GM21381 (cell line): ENCODE measurements around the gene FAM193A.
"Not testable (repeated sequence)": the region's sequence is repeated elsewhere in the genome, so short reads cannot be mapped to it uniquely, and the experiment has no call there.

ENCODE experiments used
- ATAC-seq: cut with Tn5 transposase; IDR thresholded peaks from one replicate; pipeline ENCODE4 v1.9.1; 2021; ENCODE audit warnings: mild to moderate bottlenecking, moderate library complexity; ENCODE audit not compliant: unreplicated experiment

Gene FAM193A

DNA sequence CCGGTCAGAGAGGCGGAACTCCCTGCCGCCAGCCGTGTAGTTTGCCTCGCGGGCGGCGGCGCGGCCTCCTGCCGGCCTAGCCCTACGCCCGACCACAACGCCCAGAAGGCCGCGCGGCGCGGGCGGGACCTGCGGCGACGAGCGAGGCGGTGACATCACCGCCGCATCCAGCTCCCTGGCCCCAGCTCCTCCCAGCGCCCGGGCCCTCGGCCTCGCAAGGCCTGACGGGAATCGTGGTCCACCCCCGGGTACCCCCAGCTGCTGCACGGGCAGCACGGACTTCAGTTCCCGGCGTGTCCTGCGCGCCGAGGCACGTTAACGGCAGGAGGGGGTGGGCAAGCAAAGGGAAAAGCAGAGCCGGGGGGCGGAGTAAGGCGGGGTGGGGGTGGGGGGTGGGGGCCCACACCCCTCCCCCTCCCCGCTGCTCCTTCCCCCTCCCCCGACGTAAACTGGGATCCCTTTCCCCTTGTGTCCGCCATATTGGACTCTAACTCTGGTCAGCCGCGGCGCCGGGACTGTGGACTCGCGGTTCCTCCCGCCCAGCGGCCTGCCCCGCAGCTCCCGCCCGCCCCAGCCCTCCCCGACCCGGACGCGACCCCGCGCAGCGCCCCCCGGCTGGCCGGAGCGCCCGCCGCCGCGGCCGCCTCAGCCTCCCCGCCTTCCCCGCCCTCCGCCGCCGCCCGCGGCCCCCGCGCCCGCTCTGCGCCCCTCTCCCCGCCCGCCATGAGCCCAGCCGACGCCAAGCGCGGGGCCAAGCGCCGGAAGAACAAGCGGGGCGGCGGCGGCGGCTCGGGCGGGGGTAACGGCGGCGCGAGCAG lies at the start of gene FAM193A:
TSS of gene FAM193A (plus strand) at position 455 of the 818 bp plus-strand sequence. CDS start at position 724, 269 bp downstream.
- ATAC-seq, result peak; percentile 84

GRCh38 chr4:2486981-2487380 lies 49.5 kb upstream of the FAM193A start:
- ATAC-seq, result no peak

DNA sequence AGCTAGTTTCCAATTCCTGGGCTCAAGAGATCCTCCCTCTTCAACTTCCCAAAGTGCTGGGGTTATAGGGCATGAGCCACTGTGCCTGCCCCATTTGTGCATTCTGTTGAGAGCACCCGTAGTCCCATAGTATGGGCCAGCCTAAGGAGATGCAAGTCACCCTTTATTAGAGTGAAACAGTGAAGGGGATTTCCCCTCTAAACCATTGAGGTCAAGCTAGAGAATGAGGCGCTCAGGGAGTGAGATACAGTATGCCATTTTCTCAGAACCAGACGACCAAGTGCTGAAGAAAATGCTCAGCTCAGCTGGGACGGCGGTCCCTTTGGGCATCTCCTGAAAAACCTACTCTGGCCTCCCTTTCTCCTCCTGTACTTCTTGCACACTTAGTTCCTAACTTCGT lies 48.8 kb upstream of the FAM193A start:
- ATAC-seq, result peak; percentile 47

- ATAC-seq, result no peak
These were observed 47.2 kb upstream of the FAM193A start for GRCh38 chr4:2489081-2489805.

DNA sequence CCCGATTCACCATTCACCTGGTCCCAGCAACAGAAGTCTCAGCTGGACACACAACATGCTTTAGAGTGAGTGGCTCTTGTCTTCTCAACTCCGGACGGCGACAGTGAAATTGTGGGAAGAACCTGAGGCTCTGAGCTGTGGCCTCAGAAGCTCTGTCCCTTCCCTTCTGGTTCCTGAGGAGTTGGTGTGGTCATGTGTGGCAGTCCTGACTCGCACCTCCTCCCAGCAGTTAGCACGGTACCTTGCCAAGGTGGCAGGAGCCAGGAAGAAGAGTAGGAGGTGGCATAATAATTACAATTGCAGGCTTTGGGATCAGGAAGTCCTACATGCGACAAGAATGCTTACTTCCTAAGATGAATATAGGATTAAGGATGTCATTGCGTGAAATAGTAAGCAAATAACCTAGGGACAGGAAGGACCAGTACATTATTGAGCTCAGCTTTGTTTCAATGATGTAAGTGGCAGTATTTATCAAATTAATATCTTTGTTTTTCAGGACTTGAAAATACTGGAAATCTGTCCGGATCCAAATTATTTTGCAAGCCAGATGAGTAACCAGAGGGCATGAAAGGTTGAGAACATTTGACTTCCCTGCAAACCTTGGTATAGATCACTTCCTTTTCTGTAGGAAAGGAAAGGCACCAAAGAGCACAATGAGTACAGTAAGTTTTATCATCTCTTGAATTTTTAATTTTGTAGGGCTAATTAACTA lies 46.5 kb upstream of the FAM193A start:
- no peak for ATAC-seq

DNA sequence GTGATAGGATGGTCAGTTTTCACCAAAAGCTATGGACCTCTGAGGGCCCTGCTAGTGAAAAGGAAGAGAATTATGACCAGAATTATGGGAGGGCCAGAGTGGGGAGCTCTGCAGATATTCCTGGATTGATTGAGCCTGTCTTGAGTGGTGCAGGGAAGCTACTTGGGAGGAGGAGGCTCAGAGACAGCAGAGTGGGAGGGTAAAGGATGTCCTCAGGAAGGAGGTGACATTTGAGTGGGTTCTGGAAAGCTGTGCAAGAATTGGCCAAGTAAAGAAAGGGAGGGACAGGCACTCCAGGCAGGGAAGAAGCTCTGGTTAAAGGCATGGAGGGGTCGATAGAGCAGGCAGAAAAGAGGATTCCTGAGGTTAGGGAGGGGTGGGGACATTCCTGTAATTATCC lies 43.5 kb upstream of the FAM193A start:
- ATAC-seq, result no peak

DNA sequence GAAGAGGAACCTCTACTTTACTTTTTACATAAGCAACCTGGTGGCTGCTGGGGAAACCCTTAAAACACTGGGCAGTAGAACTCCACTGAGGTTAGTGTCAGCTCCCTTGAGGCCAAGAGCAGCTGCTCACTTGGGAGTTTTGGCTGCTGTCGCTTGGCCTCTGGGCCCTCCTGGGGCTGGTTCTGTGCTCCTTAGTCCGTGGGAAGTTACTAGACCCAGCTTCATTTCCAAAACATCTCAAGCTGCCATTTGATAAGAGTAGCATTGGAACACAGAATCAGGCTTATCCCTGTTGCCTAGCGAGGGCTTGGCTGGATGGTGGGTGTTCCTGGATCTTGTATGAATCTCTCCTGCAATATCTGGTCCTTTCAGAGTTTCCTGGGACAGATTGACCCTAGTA lies 41.5 kb upstream of the FAM193A start:
- no peak for ATAC-seq

DNA sequence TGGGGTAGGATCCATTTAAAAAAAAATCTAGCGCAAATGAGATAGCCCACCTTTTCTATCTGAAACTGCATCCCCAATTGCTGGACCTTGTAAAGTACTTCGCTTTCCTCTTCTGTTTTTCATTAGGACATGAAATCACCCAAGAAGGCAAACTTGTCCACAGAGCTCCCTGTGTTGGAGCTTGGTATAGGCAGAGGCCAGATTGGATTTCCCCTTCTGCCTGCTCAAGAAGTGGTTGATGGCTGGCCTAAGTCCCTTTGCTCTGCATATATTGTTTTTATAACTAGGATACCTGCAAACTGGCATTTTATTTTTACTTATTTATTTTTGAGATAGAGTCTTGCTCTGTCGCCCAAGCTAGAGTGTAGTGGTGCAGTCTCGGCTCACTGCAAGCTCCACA lies 39.1 kb upstream of the FAM193A start:
- no peak for ATAC-seq

- ATAC-seq, result peak; percentile 87
These were observed 38.5 kb upstream of the FAM193A start for GRCh38 chr4:2497931-2498330.

DNA sequence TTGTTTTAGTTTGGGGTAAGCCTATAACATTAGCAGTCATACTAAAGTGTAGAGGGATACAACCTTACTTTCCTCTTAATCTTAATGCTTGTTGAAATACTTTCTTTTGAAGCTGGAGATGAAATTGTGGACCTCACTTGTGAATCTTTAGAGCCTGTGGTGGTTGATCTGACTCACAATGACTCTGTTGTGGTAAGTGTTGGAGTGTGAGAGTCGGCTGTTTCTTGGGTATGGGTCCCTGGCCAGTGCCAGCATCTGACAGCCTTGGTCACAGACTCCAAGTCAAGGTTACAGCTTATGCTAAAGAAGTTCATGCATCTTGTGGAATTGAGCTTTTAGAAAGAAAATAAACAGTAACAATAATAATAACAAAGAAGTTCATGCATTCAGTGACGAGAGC lies 35.9 kb upstream of the FAM193A start:
- no peak for ATAC-seq

DNA sequence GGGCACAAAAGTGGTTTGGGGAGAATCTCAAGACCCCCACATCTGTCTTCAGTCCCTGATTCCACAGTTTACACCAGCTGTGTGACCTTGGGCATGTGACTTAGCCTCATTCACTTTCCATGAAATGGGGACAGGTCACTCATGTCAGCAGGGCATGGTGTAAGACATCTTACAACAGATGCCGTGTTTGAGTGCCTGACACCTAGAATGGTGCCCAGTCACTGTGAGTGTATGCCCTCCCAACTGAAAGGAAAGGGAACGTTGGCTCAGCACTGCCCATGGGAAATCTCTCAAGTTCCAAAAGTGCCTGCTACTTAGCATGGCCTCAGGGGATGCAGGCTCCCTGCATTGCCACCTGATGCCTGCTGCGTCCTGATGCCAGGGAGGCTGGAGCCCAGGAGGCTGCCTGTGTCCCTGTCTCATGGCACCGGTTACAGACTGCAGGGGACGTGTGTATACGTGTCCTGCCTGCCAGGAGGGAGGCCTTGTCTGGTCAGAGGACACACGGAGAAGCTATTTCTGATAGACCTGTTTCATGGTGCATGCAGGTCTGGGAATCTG lies 35.3 kb upstream of the FAM193A start:
- no peak for ATAC-seq

- no peak for ATAC-seq
These were observed 32.6 kb upstream of the FAM193A start for GRCh38 chr4:2503809-2504208.

DNA sequence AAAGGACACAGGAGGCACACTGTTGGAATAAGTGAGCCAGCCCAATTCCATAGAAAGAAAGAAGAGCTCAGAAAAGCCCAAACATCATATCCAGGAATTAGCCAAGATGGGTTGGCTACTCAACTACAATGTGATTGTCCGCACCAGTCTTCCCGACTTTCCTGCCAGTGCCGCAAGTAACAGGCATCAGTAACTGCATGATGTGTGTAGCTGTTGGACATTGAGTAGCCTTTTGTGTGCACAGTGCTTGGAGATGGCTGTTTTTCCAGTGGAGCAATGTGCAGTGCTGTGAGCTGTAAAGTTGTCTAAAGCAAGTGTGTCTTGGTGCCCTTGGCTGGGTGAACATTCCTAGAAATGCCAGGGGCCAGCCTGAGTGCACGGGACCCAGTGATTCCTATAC lies 29.2 kb upstream of the FAM193A start:
- ATAC-seq, result no peak

DNA sequence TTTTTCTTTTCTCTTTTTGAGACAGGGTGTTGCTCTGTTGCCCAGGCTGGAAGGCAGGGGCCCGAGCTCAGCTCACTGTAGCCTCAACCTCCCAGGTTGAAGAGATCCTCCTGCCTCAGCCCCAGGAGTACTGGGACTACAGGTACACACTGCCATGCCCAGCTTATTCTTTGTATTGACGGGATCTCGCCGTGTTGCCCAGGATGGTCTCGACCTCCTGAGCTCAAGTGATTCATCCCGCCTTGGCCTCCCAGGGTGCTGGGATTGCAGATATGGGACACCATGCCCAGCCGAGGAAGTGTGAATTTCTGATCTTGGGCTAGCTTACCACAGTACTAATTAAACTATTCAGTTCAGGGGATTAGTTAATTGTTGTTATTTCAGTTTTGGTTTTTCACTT lies 28.6 kb upstream of the FAM193A start:
- no peak for ATAC-seq

- ATAC-seq, result no peak
These were observed 25.8 kb upstream of the FAM193A start for GRCh38 chr4:2510351-2511259.

DNA sequence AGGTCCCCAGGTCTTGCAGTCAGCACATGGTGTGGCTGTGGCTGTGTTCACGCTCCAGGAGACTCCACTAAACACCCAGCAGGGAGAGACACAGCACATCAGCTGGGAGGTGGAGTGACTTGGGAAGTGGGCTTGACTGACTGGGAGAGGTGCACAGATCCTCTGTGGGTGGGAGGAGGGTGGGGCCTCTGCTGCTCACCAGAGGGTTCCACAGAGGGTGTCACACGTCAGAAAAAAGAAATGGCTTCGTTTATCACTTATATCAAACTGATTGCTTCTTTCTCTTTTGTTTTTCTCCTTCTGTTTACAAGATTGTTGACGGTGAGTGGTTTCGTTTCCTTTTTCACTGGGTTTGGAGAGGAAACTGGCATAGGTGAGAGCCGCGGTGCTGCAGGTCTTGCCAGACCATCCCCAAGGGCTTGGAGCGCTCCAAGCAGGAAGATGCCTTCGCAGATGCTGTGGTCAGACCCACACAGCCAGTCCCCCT lies 24.8 kb upstream of the FAM193A start:
- ATAC-seq, result no peak

DNA sequence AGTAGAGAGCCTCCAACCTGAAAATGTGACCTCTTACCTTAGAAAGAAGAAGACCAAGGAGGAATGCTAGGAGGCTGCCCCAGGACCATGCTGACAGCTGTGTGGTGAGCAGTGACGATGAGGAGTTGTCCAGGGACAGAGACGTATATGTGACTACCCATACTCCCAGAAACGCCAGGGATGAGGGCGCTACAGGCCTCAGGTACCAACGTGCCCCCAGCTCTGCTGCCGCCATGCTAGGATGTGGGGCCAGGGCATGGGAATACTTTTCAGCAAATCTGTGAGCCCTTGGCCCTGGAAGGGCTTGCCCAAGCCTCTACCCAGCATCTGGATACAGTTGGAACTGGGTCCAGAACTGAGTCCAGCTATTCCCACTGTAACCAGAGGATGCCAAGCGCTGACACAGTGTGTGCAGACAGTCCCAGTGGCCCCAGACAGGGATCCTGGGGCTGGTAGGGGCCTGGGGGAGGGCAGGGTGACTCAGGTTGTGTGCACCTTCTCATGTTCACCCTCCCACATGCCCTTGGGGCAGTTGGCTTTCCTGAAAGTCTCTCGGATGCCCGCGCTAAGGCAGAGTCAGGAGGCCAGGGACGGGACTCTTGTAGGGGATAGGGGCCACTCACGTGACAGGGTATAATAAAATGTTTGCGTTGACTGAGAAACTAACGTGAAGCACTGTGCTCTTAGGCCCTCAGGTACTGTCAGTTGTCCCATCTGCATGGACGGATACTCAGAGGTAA lies 23.9 kb upstream of the FAM193A start:
- ATAC-seq, result no peak

GRCh38 chr4:2514193-2514592 lies 22.3 kb upstream of the FAM193A start:
- not testable (repeated sequence) for ATAC-seq

DNA sequence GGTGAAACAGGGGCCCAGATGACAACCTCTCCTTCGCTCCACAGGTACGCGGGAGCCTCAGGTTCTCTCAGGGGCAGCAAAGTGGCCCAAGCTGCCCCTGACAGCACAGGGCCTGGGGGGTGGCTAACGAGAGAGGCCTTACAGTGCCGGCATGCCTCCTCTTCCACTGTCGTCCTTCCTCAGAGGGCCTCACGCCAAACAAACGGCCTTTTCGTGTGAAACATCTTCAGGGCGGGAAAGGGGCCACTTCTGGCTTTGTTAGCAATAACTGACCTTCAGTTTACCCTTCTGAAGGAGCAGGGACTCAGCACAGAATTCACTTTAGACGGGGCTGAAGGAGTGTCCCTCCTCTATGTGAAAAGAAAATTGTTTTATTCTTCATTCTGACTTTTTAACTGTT lies 21.5 kb upstream of the FAM193A start:
- not testable (repeated sequence) for ATAC-seq
